Endothelial cell of umbilical vein (primary cell): ENCODE measurements around the gene CYB5A.

ENCODE experiments used
- EZH2 ChIP-seq: IDR thresholded peaks from 2 replicates; pipeline ENCODE4 v1.6.1; 2012; ENCODE audit warnings: borderline replicate concordance, low read depth, mild to moderate bottlenecking, moderate library complexity, low read length, inconsistent platforms; ENCODE audit not compliant: severe bottlenecking
- GATA2 ChIP-seq: IDR thresholded peaks from 2 replicates; pipeline ENCODE4 v1.7.0; 2011; ENCODE audit warnings: low read depth, mild to moderate bottlenecking, moderate library complexity, mixed read lengths, low read length; ENCODE audit not compliant: insufficient read length, insufficient read depth
- JUN ChIP-seq: IDR thresholded peaks from 2 replicates; pipeline ENCODE4 v1.6.1; 2011; ENCODE audit warnings: borderline replicate concordance, low read depth; ENCODE audit not compliant: insufficient read length, insufficient read depth
- MAX ChIP-seq: IDR thresholded peaks from 2 replicates; pipeline ENCODE4 v1.6.1; 2011; ENCODE audit not compliant: insufficient read depth, insufficient read length
- MYC ChIP-seq: IDR thresholded peaks from one replicate; pipeline ENCODE4 v1.6.1; 2011; ENCODE audit warnings: mild to moderate bottlenecking, low read depth, low read length
- POLR2A ChIP-seq: IDR thresholded peaks from 2 replicates; pipeline ENCODE4 v1.6.1; 2012; ENCODE audit warnings: low read depth, mild to moderate bottlenecking, control low read depth, low read length
- POLR2AphosphoS5 ChIP-seq: IDR thresholded peaks from 2 replicates; pipeline ENCODE4 v1.6.1; 2012; ENCODE audit warnings: low read depth, mild to moderate bottlenecking, control low read depth, low read length, moderate library complexity; ENCODE audit not compliant: insufficient read depth
- TF ChIP-seq, protein P1 (sequence below), 2 donors: IDR thresholded peaks; 1 replicate in 1 of 2; 2 replicates in 1 of 2; pipeline ENCODE4 v1.5.1; 2011; ENCODE audit warnings: low read length in 2 of 2, mild to moderate bottlenecking in 2 of 2, moderate library complexity in 2 of 2, control low read depth in 1 of 2, inconsistent platforms in 1 of 2, low read depth in 1 of 2; ENCODE audit not compliant: insufficient read depth in 1 of 2; ENCODE audit errors: extremely low read depth in 1 of 2

DNA sequence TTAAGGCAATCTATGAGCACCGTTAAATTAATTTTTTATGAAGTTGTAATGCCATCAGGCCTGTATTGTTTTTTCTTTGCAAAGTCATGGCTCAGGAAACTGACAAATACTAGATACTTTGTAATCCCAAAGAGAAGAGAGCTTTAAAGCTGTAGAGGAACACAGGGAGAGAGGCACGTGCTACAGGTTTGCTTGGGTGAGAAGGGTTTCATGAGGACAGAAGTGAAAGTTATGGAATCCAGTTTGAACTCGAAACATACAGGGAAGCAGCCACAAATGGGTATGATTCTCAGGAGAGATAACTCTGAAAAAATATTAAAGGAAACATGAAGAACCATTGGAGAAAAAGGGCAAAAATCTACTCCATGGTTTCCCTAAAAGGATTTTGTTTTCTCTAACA, 49.8 kb downstream of the CYB5A start:
- TF ChIP-seq, protein P1, sequence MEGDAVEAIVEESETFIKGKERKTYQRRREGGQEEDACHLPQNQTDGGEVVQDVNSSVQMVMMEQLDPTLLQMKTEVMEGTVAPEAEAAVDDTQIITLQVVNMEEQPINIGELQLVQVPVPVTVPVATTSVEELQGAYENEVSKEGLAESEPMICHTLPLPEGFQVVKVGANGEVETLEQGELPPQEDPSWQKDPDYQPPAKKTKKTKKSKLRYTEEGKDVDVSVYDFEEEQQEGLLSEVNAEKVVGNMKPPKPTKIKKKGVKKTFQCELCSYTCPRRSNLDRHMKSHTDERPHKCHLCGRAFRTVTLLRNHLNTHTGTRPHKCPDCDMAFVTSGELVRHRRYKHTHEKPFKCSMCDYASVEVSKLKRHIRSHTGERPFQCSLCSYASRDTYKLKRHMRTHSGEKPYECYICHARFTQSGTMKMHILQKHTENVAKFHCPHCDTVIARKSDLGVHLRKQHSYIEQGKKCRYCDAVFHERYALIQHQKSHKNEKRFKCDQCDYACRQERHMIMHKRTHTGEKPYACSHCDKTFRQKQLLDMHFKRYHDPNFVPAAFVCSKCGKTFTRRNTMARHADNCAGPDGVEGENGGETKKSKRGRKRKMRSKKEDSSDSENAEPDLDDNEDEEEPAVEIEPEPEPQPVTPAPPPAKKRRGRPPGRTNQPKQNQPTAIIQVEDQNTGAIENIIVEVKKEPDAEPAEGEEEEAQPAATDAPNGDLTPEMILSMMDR (IDR thresholded peaks at IDR 0.05; ENCODE audit: extremely low read depth in 1 of 2, insufficient read depth in 1 of 2, low read depth in 1 of 2, low read length in 2 of 2), result no peak
- TF ChIP-seq GATA2 (no peak), JUN (no peak), EZH2 (no peak), MAX (no peak), POLR2A (no peak), POLR2AphosphoS5 (no peak), MYC (no peak)
